Endothelial cell (in vitro differentiated cells): ENCODE data around the gene MET. TPM values are rescaled to one million over a fixed set of nuclear protein-coding genes. Genes with fewer than 3 reads are reported as not detected.

Experiments
- DNase-seq: peaks from one replicate; pipeline ENCODE4 v3.0.0; 2021; ENCODE audit warnings: low spot score
- H3K27ac Mint-ChIP-seq: one replicate; pipeline ENCODE4 v1.8.0; 2021; ENCODE audit warnings: mixed read lengths, inconsistent platforms; ENCODE audit not compliant: unreplicated experiment
- H3K27me3 Mint-ChIP-seq: one replicate; pipeline ENCODE4 v1.8.0; 2021; ENCODE audit warnings: mild to moderate bottlenecking, moderate library complexity, mixed read lengths, inconsistent platforms; ENCODE audit not compliant: unreplicated experiment
- H3K36me3 Mint-ChIP-seq: one replicate; pipeline ENCODE4 v1.8.0; 2021; ENCODE audit warnings: mild to moderate bottlenecking, low read depth, mixed read lengths, inconsistent platforms; ENCODE audit not compliant: unreplicated experiment
- H3K4me1 Mint-ChIP-seq: one replicate; pipeline ENCODE4 v1.8.0; 2021; ENCODE audit warnings: mild to moderate bottlenecking, mixed read lengths, inconsistent platforms; ENCODE audit not compliant: unreplicated experiment
- H3K4me3 Mint-ChIP-seq: one replicate; pipeline ENCODE4 v1.8.0; 2021; ENCODE audit warnings: mild to moderate bottlenecking, mixed read lengths, inconsistent platforms; ENCODE audit not compliant: unreplicated experiment
- H3K9me3 Mint-ChIP-seq: one replicate; pipeline ENCODE4 v1.8.0; 2021; ENCODE audit warnings: mixed read lengths, inconsistent platforms; ENCODE audit not compliant: unreplicated experiment
- total RNA-seq: library from RNA; stranded (reverse); fragmentation: NEBNext Ultra II Directional; extraction: Animal tissue kit (Norgen Biotek cat#: 25700); gene quantifications from one replicate; pipeline ENCODE4 v1.2.1, GENCODE V29; 2021; ENCODE audit not compliant: unreplicated experiment
- TF ChIP-seq, protein P1 (sequence below): fragments of 200-600 bp; sonication (generic); IDR thresholded peaks from one replicate; pipeline ENCODE4 v1.5.0; 2021; ENCODE audit warnings: antibody characterized with exemption; ENCODE audit not compliant: unreplicated experiment

The MET gene
- total RNA-seq, 1 donor from 2014 or later = 35.1 TPM

DNA sequence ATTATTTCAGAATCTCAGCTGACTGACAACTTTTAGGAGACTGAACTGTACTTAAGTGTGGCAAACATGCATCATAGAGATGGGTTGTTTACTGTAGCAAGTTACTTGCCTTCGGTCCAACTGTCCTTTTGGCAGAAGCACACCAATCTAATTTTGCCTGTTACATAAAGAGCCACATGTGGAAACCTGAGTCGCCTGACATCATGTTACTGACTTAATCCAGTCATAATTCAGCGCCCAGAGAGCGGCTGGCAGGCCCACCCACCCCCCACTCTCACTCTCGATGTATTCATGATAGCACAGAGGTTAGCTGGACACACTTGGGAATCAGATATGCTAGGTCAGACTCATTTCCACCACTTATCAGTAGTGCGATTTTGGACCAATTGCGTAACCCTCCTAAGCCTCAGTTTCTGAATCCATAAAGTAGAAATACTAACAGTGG is 133.1 kb downstream of the MET start:
- no peaks in the 10 kb centered on the region for H3K9me3 Mint-ChIP-seq

DNA sequence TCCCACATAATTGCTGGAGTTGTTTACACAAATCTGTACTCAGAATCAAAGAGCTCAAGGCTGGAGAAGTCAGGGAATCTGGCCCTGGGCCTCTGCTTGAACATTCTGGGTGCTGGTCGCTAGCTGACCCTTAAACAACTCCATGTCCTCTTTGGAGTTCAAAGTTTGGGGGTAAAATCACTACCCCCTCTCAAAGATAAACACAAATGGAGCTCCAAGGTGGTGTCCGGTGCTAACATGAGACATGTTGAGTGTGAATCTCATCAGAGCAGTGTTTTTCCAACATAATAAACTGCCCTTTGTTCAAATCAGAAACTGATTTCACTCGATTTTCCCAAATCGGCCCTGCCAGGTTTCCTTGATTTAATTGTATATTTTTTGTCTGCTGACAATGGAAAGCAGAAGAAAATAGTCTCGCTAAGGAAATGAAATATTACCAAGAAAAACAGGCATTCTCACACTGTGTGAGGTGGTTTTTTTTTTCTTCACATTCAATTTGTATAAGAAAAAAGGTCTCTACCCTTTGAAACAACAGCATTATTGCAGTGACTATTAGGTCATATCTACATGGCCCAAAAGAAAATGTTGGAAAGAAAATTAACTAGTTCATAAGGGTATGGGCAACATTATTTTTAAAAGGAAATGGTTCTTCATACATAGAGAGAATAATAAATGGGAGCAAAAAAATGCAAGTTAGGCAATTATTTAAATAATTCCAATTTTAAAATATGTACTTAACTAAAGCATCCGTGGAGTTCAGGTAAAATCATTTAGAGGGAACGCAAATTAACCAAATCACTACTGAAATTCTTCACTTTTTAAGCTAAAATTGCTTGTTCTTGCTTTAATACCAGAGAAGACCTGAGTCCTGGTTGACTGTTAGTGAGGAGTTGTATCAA is 134.3 kb downstream of the MET start:
- no peak overlapping the region for H3K27ac Mint-ChIP-seq
- no peaks in the 10 kb centered on the region for H3K27me3 Mint-ChIP-seq
- TF ChIP-seq, protein P1, sequence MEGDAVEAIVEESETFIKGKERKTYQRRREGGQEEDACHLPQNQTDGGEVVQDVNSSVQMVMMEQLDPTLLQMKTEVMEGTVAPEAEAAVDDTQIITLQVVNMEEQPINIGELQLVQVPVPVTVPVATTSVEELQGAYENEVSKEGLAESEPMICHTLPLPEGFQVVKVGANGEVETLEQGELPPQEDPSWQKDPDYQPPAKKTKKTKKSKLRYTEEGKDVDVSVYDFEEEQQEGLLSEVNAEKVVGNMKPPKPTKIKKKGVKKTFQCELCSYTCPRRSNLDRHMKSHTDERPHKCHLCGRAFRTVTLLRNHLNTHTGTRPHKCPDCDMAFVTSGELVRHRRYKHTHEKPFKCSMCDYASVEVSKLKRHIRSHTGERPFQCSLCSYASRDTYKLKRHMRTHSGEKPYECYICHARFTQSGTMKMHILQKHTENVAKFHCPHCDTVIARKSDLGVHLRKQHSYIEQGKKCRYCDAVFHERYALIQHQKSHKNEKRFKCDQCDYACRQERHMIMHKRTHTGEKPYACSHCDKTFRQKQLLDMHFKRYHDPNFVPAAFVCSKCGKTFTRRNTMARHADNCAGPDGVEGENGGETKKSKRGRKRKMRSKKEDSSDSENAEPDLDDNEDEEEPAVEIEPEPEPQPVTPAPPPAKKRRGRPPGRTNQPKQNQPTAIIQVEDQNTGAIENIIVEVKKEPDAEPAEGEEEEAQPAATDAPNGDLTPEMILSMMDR = no peak
- no peak for DNase-seq
- H3K4me1 Mint-ChIP-seq = peaks cover 26% of the 10 kb centered on the region
- H3K9me3 Mint-ChIP-seq = no peaks in the 10 kb centered on the region
- no peaks in the 10 kb centered on the region for H3K36me3 Mint-ChIP-seq
- no peak overlapping the region for H3K4me3 Mint-ChIP-seq

More for the DNA sequence above, 133.1 kb downstream of the MET start:
- Mint-ChIP-seq H3K4me3 (no peak overlapping the region), H3K27ac (no peak overlapping the region), H3K36me3 (no peaks in the 10 kb centered on the region), H3K27me3 (no peaks in the 10 kb centered on the region), H3K4me1 (peaks cover 26% of the 10 kb centered on the region)
- DNase-seq = no peak
- TF ChIP-seq, protein P1 = no peak

- TF ChIP-seq, protein P1 = no peak
- H3K27ac Mint-ChIP-seq = no peak overlapping the region
- no peaks in the 10 kb centered on the region for H3K36me3 Mint-ChIP-seq
- no peak overlapping the region for H3K4me3 Mint-ChIP-seq
- DNase-seq = no peak
- peaks cover 26% of the 10 kb centered on the region for H3K4me1 Mint-ChIP-seq
- no peaks in the 10 kb centered on the region for H3K27me3 Mint-ChIP-seq
- no peaks in the 10 kb centered on the region for H3K9me3 Mint-ChIP-seq
Observed at GRCh38 chr7:116807011-116807560, 135.1 kb downstream of the MET start.

GRCh38 chr7:116809636-116810266 is 137.8 kb downstream of the MET start:
- H3K27me3 Mint-ChIP-seq = no peaks in the 10 kb centered on the region
- peaks cover 22% of the 10 kb centered on the region for H3K4me1 Mint-ChIP-seq
- DNase-seq = peak; percentile 30
- H3K4me3 Mint-ChIP-seq = no peak overlapping the region
- TF ChIP-seq, protein P1 = peak; percentile 52
- H3K36me3 Mint-ChIP-seq = no peaks in the 10 kb centered on the region
- H3K27ac Mint-ChIP-seq = no peak overlapping the region
- H3K9me3 Mint-ChIP-seq = no peaks in the 10 kb centered on the region
